DMS 273 (cell line): ENCODE data around the gene CASTOR2.
A peak's percentile ranks its signal among the peaks of the same experiment; 100 is the strongest.
"Not testable (repeated sequence)": the region's sequence is repeated elsewhere in the genome, so short reads cannot be mapped to it uniquely, and the experiment has no call there.

Experiments
- DNase-seq: peaks from one replicate; lab custom pipeline; 2025; ENCODE audit not compliant: unreplicated experiment; lab: John Stamatoyannopoulos, UW

The CASTOR2 gene

DNA sequence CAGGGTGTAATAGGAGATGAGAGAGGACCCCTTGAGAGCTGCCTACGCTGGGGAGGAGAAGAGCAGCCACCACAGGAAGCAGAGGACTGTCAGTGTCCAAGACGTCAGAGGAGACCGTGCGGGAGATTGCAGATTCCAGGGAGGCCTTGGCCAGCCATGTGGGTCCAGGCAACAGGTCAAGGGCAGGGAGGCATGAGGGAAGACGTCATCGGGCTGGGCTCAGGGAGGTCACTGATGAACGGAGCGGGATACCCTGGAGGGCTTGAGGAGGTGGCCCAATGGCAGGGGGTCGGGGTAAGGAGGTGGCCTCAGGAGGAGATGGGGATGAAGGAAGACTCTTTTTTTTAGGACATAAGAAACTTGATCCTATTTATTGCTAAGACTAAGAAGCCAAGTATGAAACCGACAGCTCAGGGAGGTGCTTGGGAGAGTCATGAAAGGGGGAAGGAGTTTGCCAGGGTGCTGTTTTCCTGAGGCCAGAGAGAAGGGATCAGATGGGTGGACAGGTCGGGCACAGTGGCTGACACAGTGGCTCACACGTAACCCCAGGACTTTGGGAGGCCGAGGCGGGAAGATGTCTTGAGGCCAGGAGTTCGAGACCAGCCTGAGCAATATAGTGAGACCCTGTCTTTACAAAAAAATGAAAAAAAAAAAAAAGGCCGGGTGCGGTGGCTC, 30.5 kb downstream of the CASTOR2 start:
- not testable (repeated sequence) for DNase-seq

GRCh38 chr7:74996361-74996760, 31.9 kb downstream of the CASTOR2 start:
- DNase-seq, result not testable (repeated sequence)

GRCh38 chr7:74997811-74998210, 33.3 kb downstream of the CASTOR2 start:
- not testable (repeated sequence) for DNase-seq

DNA sequence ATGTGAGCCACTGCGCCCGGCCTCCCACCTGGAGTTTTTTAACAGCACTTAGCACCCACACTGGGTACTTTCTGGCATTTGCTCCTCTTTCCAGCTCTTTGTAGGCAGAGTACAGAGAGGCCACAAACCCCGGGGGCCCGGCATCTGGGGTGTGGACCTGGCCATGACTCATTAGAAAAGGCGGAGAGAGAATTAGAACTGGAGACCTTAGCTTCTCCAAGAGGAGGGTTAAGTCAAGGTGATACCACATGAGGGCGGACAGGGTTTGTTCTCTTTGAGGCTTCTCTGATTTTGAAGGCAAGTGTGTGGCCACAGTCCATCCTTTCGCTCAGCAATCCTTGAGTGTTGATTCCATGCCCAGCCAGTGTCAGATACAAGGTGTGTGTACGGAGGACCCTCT, 36.9 kb downstream of the CASTOR2 start:
- not testable (repeated sequence) for DNase-seq

DNA sequence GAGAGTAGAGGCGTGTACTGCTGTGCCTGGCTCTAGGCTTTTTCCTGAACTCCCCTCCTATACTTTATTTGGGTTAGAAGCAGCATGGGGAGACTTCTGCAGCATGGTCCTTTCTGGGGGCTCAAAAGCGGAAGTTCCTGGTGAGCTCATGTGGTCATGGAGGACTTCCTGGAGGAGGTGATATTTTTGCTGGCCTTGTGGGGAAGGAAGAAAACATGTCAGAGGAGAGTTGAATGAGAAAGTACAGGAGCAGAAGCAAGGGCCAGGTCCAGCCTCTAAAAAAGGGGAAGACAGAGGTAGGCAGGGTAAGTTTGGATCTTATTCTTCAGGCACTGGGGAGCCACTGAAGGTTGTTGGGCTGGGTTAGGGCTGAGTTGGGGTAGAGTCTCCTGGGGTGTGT, 45.5 kb downstream of the CASTOR2 start:
- DNase-seq, result no peak

GRCh38 chr7:75017832-75018231, 53.3 kb downstream of the CASTOR2 start:
- no peak for DNase-seq

GRCh38 chr7:75018570-75019364, 54.3 kb downstream of the CASTOR2 start:
- DNase-seq, result no peak

- no peak for DNase-seq
These were observed 55.3 kb downstream of the CASTOR2 start for GRCh38 chr7:75019800-75020199.

- DNase-seq, result no peak
These were observed 60.4 kb downstream of the CASTOR2 start for GRCh38 chr7:75024922-75025321.

DNA sequence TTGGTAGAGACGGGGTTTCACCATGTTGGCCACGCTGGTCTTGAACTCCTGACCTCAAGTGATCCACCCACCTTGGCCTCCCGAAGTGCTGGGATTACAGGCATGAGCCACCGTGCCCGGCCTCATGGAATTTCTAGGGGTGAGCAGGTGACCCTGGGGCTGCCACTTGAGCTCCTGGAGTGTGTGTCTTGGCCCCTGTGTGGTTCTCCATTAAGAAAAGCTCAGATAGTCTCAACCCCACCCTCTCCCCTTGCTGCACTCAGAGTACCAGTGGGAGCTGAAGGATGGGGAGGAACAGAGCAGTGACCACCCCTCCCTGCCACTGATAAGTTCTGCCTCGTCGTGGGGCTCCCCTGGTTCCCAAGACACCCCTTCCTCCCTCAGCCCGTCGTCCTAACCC, 63.8 kb downstream of the CASTOR2 start:
- DNase-seq, result no peak

DNA sequence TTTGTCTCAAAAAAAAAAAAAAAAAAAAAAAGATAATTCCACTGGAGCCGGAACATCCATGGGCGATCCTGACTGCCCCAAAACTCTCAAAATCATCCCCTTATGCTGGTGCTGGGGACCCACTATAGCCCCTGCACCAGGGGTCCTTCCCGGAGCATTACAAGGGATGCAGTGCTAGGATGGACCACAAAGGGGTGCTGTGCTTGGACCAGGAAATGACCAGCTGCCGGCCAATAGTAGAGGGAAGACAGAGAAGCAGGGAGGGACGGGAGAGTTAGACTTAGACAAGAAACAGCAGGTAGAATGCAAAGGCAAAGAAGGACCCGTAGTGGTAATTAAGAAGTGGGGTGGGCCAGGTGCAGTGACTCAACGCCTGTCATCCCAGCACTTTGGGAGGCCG, 68.6 kb downstream of the CASTOR2 start:
- DNase-seq, result peak; percentile 39

DNA sequence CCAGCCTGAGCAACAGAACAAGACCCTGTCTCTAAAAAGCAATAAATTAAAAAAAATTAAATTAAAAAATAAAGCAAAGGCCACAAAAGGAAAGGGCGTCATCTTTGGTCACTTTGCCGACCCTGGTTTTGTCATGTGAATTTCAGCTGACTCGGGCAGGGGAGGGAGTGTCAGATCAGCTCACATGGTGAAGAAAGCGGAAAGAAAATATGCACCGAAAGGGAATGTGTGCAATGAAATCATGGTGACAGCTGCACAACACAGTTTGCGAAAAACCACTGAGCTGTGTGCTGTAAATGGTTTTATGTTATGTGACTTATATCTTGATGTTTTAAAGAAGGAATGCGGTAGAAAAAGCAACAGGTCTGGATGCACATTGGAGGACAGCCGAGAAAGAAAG, 69.3 kb downstream of the CASTOR2 start:
- no peak for DNase-seq

- peak; percentile 45 for DNase-seq
These were observed 74.0 kb downstream of the CASTOR2 start for GRCh38 chr7:75038508-75038907.

DNA sequence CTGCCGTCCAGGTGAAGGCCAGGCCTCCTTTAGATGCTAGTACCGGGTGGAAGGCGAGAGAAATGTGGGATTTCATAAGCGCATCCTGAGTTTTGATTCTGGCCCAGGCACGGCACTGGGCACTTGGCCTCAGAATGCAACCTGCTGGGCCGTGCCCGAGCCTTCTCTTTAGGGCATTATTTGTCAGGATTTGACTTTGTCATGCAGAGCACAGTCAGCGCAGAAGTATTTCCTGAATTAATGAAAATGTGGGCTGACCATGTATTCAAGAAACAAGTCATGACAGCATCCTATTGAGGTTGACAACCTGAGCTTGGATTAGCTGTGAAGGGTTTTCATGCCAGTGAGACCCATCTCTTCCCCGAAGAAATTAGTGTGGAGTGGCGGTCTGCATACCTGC, 74.7 kb downstream of the CASTOR2 start:
- DNase-seq, result no peak

- DNase-seq, result no peak
These were observed 75.2 kb downstream of the CASTOR2 start for GRCh38 chr7:75039709-75040108.

DNA sequence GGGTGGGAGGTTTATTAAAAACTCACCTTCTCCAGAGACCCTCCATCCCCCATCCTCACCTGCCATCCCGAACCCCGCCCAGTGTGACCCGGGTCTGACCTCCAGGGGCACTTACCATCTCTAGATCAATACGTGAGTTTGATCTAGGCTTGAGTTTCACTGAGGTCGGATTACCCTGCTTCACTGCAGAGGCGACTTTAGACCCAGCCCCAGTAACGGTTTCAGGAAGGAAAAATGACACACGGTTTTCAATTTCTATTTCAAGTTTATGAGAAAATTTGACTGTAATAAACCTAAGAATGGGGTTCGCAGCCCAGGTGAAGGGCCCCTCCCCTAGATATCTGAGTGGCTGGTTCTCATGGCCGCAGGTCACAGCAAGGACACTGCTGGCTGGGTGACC, 76.0 kb downstream of the CASTOR2 start:
- no peak for DNase-seq

- no peak for DNase-seq
These were observed 77.8 kb downstream of the CASTOR2 start for GRCh38 chr7:75042286-75042685.

GRCh38 chr7:75042831-75043703, 78.6 kb downstream of the CASTOR2 start:
- no peak for DNase-seq

GRCh38 chr7:75045881-75046280, 81.4 kb downstream of the CASTOR2 start:
- peak; percentile 95 for DNase-seq

DNA sequence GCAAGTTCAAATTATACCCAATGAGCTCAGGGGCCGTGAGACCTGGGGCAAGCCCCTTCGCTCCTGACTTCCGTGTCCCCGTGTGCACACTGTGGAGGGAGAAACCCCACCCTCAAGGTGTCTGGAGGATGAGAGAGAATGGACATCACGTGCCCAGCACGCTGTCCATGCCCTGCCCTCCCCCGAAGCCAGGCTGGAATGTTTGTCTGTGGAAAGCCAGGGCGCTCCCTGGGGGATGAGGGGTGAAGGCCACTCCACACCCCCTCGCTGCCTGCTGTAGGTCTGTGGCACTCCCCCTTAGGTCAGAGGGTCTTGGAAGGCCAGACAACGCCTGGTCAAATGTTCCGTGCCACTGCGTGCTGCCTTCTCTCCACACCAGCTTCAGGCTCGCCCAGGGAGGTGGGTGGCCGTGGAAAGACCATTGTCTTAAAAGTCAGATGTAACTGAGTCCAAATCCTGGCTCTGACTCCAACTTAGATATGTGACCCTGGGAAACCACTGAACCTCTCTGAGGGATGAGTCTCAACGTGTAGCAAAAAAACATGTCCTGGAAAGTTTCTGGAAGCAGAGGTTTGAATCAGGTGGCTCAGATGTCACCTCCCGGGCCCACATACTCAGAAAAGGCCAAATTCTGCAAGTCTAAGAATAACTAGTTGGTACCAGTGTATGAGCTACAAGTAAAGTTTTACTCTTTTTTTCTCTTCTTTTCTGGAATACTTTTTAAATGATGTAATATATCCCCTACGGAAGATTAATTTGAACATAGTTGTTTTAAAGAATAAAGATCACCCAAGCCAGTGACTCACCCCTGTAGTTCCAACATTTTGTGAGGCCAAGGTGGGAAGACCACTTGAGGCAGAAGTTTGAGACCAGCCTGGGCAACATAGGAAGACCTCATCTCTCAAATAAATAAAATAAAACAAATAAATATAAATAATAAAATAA, 84.2 kb downstream of the CASTOR2 start:
- no peak for DNase-seq
